Muscle of leg (tissue), 11 donors: ENCODE results near the gene SRPK1. TPM values are rescaled to one million over a fixed set of nuclear protein-coding genes. Genes with fewer than 3 reads are reported as not detected.
A peak's percentile ranks its signal among the peaks of the same experiment; 100 is the strongest.
"Not testable (repeated sequence)": the region's sequence is repeated elsewhere in the genome, so short reads cannot be mapped to it uniquely, and the experiment has no call there.

Source experiments
- DNase-seq: peaks from one replicate; pipeline ENCODE4 v3.0.0; 2013
- H3K27ac ChIP-seq: one replicate; pipeline ENCODE4 v1.5.1; 2013; ENCODE audit warnings: mild to moderate bottlenecking, low read length, control low read depth
- H3K27me3 ChIP-seq: one replicate; pipeline ENCODE4 v1.6.1; 2013; ENCODE audit warnings: low read length; ENCODE audit not compliant: control insufficient read depth, insufficient read depth
- H3K36me3 ChIP-seq: one replicate; pipeline ENCODE4 v1.6.1; 2013; ENCODE audit warnings: low read length; ENCODE audit not compliant: control insufficient read depth, insufficient read depth
- H3K4me1 ChIP-seq: one replicate; pipeline ENCODE4 v1.6.1; 2013; ENCODE audit warnings: low read length; ENCODE audit not compliant: control insufficient read depth, insufficient read depth
- H3K4me3 ChIP-seq: one replicate; pipeline ENCODE4 v1.5.1; 2013; ENCODE audit warnings: low read length, control low read depth
- H3K9me3 ChIP-seq: replicated peaks from 2 replicates; pipeline ENCODE4 v1.6.1; 2013; ENCODE audit warnings: low read depth, low read length; ENCODE audit not compliant: control insufficient read depth
- WGBS: methylation state at CpG from one replicate; pipeline ENCODE4 v1.1.5; 2013; ENCODE audit warnings: missing lambda C conversion rate; ENCODE audit not compliant: insufficient coverage; 5-methylcytosine and 5-hydroxymethylcytosine counted together
- polyA plus RNA-seq, 8 donors: library from polyadenylated mRNA; unstranded; fragments of 120-200 nt; gene quantifications; one replicate each; pipeline versions ENCODE4 v1.2.1 to v1.2.3, GENCODE V29; 2013; ENCODE audit warnings: inconsistent platforms in 1 of 8, low replicate concordance in 1 of 8; ENCODE audit not compliant: insufficient read length in 8 of 8, insufficient read depth in 1 of 8
- total RNA-seq: library from RNA; stranded (reverse); fragments of 120-200 nt; gene quantifications from one replicate; pipeline ENCODE4 v1.2.4, GENCODE V29; 2013

The SRPK1 gene
- total and polyA plus RNA-seq, 9 donors, result 14.2 to 24.2 (median 17.5) TPM

DNA sequence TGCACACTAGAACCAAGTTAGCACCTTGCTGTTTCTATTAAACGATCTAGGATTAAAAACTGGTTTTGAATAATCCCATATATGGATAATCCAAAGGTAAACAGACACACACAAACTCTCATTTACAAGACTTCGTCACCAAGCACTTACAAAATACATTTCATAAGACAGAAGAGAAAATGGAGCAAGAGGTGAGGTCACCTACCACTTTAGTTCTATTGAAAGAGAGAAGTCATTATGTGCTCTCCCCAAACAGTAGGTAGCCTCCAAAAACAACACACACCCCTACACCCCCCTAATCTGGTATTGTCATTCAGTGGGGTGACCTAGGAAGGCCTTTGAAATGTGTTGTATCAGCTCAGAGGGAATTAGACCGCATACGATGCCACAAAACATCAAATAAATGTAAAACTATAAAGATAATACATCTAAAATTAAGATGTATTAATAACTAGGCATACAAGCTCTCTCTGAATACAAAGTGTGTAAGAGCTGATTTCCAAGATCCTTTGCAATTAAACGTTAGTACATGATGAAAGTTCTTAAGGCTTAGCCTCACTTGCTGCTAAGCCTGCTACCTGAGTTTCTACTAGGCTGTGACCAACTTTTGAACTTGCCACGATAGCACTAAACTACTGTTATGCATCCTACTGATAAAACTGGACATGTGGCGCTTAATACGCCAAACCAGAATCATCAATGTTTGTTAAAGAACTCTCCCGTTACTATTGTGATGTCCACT, 1.6 kb downstream of the SRPK1 start:
- H3K36me3 ChIP-seq, result no peaks in the 10 kb centered on the region
- DNase-seq, result no peak
- peaks cover 11% of the 10 kb centered on the region for H3K4me1 ChIP-seq
- peak overlapping the region; percentile 49 for H3K4me3 ChIP-seq
- H3K27ac ChIP-seq, result peak overlapping the region; percentile 10
- H3K9me3 ChIP-seq, result no peaks in the 10 kb centered on the region
- H3K27me3 ChIP-seq, result no peaks in the 10 kb centered on the region
- 15% methylated on average over 3 of the region's 9 CpGs for WGBS

GRCh38 chr6:35916893-35917292, 4.0 kb downstream of the SRPK1 start:
- 88% methylated on average over 3 of the region's 6 CpGs for WGBS
- H3K9me3 ChIP-seq, H3K27me3 ChIP-seq, DNase-seq, H3K27ac ChIP-seq, H3K4me3 ChIP-seq, H3K36me3 ChIP-seq: not testable (repeated sequence)
- H3K4me1 ChIP-seq, result peaks cover 11% of the 10 kb centered on the region

GRCh38 chr6:35916056-35916455, 4.8 kb downstream of the SRPK1 start:
- no peaks in the 10 kb centered on the region for H3K27me3 ChIP-seq
- H3K27ac ChIP-seq, result no peak overlapping the region
- no peaks in the 10 kb centered on the region for H3K9me3 ChIP-seq
- DNase-seq, result no peak
- no CpG with 5 or more reads among the region's 3 CpGs for WGBS
- H3K4me1 ChIP-seq, result peaks cover 11% of the 10 kb centered on the region
- H3K36me3 ChIP-seq, result peaks cover 3% of the 10 kb centered on the region
- H3K4me3 ChIP-seq, result no peak overlapping the region

DNA sequence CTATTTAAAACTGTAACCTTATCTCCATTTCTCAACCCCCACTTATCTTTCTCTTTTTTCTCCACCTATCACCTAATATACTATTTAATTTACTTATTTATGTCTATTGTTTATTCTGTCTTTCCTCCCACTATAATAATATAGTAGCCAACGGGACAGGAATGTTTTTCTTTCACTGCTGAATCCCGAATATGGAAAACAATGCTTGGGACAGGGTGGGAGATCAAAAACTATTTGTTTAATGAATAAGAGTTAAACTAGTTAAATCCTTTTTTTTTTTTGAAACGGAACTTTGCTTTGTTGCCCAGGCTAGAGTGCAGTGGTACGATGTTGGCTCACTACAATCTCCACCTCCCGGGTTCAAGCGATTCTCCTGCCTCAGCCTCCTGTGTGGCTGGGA, 6.4 kb downstream of the SRPK1 start:
- no peak for DNase-seq
- no peak overlapping the region for H3K27ac ChIP-seq
- H3K9me3 ChIP-seq, result peaks cover 9% of the 10 kb centered on the region
- H3K4me3 ChIP-seq, result no peak overlapping the region
- peaks cover 4% of the 10 kb centered on the region for H3K4me1 ChIP-seq
- 91% methylated on average over 3 of the region's 6 CpGs for WGBS
- peaks cover 10% of the 10 kb centered on the region for H3K36me3 ChIP-seq
- no peaks in the 10 kb centered on the region for H3K27me3 ChIP-seq

DNA sequence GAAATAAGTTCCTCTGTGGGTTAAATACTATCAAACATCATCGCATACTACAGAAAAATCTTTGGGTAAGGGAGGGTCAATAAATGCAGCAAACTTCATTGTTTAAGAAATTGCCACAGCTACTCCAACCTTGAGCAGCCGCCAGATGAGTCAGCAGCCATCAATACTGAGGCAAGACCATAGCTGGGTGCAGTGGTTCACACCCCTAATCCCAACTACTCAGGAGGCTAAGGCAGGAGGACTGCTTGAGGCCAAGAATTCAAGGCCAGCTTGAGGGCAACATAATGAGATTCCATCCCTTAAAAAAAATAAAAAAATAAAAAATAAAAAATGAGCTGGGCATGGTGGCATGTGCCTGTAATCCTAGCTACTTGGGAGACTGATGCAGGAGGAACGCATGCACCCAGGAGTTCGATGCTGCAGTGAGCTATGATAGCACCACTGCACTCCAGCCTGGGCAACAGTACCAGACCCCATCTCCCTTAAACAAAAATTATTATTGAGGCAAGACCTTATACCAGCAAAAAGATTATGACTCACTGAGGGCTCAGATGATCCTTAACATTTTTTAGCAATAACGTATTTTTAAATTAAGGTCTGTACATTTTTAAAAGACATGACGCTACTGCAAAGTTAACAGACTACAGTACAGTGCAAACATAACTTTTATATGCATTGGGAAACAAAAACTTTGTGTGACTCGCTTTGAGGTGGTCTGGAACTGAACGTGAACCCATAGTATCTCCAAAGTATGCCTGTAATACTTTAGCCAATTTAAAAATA, 8.8 kb downstream of the SRPK1 start:
- H3K9me3 ChIP-seq, result peaks cover 21% of the 10 kb centered on the region
- no peaks in the 10 kb centered on the region for H3K27me3 ChIP-seq
- WGBS, result 93% methylated on average over 3 of the region's 8 CpGs
- no peak overlapping the region for H3K4me3 ChIP-seq
- H3K36me3 ChIP-seq, result peaks cover 17% of the 10 kb centered on the region
- DNase-seq, result no peak
- no peak overlapping the region for H3K27ac ChIP-seq
- no peaks in the 10 kb centered on the region for H3K4me1 ChIP-seq

DNA sequence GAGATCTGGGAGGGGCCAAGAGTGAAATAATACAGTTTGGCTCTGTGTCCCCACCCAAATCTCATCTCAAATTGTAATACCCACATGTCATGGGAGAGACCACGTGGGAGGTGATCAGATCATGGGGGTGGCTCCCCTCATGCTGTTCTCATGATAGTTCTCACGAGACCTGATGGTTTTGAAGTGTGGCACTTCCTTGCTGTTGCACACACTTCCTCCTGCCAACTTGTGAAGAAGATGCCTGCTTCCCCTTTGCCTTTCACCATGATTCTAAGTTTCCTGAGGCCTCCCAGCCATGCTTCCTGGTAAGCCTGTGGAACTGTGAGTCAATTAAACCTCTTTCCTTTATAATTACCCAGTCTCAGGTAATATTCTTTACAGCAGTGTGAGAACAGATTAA, 11.3 kb downstream of the SRPK1 start:
- not testable (repeated sequence) for H3K27me3 ChIP-seq, H3K27ac ChIP-seq, DNase-seq, H3K4me3 ChIP-seq, H3K4me1 ChIP-seq
- Histone ChIP-seq H3K36me3 (peaks cover 17% of the 10 kb centered on the region), H3K9me3 (peaks cover 21% of the 10 kb centered on the region)
- WGBS, result no CpG with 5 or more reads among the region's 2 CpGs

- not testable (repeated sequence) for H3K27me3 ChIP-seq, H3K4me1 ChIP-seq, H3K4me3 ChIP-seq, H3K27ac ChIP-seq, DNase-seq
- peaks cover 17% of the 10 kb centered on the region for H3K36me3 ChIP-seq
- H3K9me3 ChIP-seq, result peaks cover 21% of the 10 kb centered on the region
- WGBS, result 93% methylated on average over 3 of the region's 5 CpGs
Measured at GRCh38 chr6:35908753-35909401, 12.0 kb downstream of the SRPK1 start.

DNA sequence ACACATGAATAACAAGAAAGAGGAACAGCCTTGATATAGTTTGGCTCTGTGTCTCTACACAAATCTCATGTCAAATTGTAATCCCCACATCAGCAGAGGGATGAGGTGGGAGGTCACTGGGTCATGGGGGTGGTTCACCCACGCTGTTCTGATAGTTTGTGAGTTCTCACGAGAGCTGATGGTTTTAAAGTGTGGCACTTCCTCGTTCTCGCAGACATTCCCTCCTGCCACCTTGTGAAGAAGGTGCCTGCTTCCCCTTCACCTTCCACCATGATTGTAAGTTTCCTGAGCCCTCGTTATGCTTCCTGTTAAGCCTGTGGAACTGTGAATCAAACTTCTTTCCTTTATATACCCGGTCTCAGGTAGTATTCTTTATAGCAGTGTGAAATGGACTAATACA, 13.1 kb downstream of the SRPK1 start:
- no peak overlapping the region for H3K27ac ChIP-seq
- no peak overlapping the region for H3K4me3 ChIP-seq
- H3K9me3 ChIP-seq, result peaks cover 21% of the 10 kb centered on the region
- DNase-seq, result no peak
- 100% methylated on average over 2 of the region's 6 CpGs for WGBS
- peaks cover 17% of the 10 kb centered on the region for H3K36me3 ChIP-seq
- H3K4me1 ChIP-seq, result no peaks in the 10 kb centered on the region
- H3K27me3 ChIP-seq, result no peaks in the 10 kb centered on the region

DNA sequence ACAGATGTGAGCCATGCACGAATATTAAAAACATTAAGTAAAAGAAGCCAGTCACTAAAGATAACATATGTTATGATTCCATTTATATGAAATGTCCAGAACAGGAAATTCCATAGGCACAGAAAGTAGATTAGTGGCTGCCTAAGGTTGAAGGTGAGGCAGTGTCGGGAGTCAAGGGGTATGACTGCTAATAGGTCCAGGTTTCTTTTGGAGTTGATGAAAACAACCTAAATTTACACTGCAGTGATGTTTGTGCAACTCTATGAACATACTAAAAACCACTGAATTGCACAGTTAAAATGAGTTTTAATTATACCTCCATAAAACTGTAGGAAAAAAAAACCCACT, 14.4 kb downstream of the SRPK1 start:
- WGBS, result no CpG with 5 or more reads among the region's 2 CpGs
- Histone ChIP-seq H3K4me1 (no peaks in the 10 kb centered on the region), H3K9me3 (peaks cover 21% of the 10 kb centered on the region), H3K27ac (no peak overlapping the region), H3K27me3 (no peaks in the 10 kb centered on the region), H3K4me3 (no peak overlapping the region), H3K36me3 (peaks cover 16% of the 10 kb centered on the region)
- DNase-seq, result no peak

DNA sequence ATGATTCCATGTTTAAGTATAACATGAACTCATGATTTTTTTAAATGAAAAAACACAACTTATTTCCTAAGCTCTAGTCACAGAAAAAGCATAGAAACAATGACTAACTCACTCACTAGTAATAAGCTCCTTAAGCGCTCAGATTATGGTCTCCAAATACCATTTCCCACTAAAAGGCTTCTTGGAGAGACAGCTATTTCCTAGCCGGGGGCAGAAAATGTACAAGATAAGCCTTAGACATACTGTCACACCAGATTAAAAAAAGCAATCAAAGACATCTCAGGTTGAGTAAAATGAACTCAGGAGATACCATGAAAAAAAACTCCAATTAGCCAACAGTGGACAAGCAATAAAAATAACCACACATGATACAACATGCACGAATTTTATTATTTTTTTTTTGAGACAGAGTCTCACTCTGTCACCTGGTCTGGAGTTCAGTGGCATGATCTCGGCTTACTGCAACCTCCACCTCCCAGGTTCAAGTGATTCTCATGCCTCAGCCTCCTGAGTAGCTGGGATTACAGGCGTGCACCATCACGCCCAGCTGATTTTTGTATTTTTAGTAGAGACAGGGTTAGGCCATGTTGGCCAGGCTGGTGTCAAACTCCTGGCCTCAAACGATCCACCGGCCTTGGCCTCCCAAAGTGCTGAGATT, 14.9 kb downstream of the SRPK1 start:
- Histone ChIP-seq H3K27ac (no peak overlapping the region), H3K36me3 (peaks cover 14% of the 10 kb centered on the region), H3K4me1 (no peaks in the 10 kb centered on the region), H3K9me3 (peaks cover 21% of the 10 kb centered on the region), H3K27me3 (no peaks in the 10 kb centered on the region), H3K4me3 (no peak overlapping the region)
- no peak for DNase-seq
- 55% methylated on average over 2 of the region's 8 CpGs for WGBS
